HG03066 (cell line): ENCODE measurements around the gene DHX15.

Source experiments
- ATAC-seq: cut with Tn5 transposase; IDR thresholded peaks from one replicate; pipeline ENCODE4 v1.9.1; 2021; ENCODE audit warnings: low read depth; ENCODE audit not compliant: unreplicated experiment

Gene DHX15

DNA sequence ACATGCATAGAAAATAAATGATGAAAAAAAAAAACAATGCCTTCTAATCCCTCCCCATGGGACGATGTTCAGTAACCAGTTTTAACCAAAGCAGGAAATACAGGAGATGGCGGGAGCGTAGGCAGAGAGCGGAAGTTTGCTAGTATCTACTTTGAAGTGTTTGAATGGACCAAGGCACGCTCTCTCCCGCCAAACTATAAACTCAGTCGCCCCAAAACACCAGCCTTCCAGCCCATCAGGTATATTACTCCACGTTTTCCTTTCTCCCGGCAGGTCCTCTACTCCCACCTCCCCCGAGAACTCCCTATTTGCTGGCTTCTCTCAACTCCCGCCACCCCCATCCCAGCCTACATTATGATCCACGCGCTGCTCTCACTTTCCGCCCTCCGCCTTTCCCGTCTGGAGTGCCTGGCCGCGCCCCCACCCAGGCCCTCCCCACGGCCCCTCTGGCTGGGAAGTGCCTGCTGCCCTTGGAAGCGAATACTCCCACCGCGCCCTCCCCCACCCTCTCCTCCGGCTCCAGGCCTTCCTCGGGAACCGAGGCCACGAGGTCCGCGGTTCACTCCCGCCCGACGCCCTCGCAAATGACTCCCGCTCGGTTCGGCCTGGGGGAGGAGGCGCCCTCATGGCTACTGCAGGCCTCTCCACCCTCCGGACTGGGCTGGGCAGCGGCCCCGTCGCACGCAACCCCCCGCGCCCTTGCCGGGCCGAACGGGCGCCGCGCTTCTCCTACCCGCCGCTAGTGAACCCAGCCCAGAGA is 723 bp downstream of the DHX15 start:
- ATAC-seq: peak; percentile 32

DNA sequence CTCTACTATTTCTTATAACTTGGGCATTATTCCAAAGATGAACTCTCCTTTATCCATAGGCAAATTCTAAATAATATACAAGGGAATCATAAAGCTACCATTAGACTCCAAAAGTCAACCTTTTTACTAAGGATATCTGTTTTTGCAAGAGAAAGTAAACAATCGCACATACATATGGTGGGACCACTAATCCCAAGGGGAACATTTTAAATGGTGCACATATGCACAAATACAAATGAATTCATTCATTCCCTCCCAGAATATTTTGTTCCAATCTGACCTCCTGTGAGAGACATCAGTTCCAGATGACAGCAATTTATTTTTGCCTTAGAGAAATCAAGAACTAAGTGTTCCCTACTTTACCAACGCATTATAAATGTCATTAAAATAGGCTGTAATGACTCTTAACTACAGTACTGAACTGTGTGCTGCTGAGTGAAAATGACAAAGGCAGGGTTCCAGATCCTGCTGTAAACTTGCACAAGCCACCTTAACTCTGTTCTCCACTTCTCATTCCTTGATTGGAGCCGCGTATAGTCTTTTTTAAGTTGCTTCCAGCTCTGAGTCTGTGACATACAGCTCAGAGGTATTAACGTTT is 2.0 kb downstream of the DHX15 start:
- no peak for ATAC-seq

DNA sequence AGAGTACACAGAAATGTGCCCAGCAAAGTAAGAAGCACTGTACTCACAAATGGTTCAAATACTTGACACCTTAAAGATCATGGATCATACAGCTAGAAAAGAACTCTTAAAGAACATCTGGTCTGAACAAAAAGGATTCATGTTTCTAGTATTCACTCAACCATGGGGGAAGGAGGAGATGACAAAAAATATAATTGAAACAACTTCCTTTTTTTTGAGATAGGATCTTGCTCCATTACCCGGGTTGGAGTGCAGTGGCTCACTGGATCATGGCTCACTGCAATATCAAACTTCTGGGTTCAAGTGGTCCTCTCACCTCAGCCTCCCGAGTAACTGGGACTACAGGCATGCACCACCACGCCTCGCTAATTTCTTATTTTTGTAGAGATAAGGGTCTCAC is 6.0 kb downstream of the DHX15 start:
- ATAC-seq: no peak

DNA sequence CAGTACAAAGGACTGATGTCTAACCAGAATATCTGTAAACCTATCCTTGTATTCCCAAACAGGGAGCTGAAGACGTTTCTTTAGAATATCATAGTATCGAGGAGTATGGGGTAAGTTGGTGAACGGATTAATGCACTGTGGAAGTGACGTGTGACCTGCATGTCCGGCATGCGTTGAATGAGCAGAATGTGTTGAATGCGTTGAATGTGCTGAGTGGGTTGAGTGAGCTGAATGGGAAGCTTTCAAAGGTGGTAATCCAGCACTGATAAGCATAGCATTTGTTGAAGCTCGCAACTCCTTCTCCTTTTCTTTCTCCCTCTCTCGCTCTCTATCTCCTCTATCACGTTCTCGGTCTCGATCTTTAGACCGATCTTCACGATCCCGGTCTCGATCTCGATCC is 8.1 kb downstream of the DHX15 start:
- no peak for ATAC-seq

DNA sequence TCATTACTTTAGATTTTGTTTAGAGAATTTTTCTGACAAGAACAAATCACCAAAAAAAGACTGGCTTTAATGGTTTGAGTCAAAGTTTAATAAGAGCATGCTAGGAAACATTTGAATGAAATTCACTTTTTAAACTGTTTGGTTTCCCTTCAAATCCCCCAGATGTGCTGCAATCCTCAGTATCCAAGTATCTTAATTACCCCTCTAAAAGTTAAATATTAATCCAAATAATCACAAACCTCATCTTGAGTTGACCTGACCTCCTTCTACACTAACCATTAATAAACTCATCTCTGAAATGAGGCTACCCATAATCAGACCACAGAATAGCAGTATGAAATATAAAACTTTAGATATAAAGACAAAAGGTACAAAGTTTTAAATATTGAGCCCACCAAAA is 10.1 kb downstream of the DHX15 start:
- ATAC-seq: no peak

DNA sequence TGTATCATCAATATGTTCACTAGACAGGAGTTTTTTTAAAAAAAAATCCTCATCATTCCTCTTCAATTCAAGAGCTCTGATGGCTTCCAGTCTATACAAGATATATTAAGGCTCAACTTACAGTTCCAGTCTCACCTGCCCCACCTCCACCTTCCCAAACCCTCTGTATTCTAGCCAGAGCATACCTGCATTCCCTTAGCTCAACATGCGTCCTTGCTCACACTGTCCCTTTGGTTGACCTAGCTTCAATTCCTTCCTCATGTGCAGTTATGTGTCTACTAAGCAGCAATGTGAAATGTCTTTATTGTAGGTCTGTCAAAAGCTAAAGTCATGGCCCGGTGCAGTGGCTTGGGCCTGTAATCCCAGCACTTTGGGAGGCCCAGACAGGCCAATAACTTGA is 10.8 kb downstream of the DHX15 start:
- no peak for ATAC-seq

DNA sequence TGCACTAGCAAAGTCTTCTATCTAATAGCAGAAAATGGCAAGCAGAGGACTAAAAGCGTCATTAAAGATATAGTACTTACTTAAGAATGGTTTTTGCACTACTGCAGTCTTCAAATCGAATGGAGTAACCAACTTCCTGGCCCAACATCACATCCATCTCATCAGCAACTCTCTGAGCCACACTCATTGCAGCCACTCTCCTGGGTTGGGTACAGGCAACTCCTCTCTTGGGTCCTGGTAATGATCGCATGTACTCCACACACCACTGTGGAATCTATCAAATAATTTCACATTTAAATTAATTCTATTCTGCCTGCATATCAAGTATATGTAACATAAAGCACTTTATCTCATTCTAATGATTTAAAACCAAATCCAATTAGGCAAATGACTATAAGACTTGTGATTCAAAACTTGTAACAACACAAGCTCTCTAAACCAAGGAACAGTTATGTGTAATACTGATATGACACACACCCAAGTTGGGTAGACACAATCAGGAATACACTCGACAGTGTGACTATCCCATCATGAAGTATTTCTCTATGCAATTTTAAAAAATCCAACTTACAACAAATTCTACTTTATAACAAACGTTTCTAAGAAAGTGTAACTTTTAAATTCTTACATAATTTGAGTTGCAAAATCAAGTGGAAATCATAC is 13.6 kb downstream of the DHX15 start:
- no peak for ATAC-seq

DNA sequence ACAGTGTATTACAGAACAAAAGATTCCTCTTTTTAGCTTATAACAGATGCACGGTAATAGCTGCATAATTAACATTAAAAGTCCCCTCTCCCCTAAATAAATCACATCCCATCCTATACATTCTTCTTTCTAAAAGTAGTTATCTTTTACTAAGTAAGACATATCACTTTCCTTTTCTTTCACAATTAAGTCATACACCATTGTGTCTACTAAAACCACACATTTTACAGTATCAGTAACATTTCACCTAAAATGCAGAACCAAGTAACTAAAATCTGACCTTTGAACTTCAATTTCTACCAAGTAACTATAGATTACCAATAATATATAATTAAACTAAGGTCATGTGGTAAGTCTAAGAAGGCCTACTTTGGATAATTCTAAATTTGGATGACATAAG is 14.2 kb downstream of the DHX15 start:
- ATAC-seq: no peak

DNA sequence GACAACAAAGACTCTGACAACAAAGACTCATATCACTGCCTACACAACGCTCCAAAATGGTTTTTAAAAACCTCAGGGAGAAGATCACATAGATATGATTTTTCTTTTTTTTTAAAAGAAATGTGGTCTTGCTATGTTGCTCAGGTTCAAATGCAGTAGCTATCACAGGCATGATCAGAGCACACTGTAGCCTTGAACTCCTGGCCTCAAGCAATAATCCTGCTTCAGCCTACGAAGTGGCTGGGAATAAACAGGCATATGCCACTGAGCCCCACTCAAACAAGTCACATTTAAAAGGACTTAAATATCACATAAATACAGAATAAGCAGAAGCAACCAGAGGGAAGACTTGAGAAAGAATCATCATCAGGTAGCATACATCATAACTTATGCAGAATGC is 14.7 kb downstream of the DHX15 start:
- ATAC-seq: no peak

DNA sequence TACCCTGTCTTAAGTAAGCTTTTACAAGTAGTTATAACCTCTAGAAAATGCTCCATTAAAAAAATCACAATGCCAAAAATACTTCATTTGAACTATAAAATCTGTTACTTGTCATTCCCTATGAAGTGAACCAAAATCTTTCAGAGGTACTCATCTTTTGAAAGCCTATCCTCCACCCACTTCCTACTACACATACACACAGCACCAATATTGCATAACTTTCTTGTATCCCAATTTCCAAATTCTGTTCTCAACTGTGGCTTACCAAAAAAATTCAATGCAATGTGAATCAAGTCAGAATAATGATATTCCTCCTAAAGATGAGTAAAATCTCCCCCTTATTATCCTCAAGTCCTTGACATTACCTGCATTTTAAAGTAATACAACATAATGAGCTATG is 15.9 kb downstream of the DHX15 start:
- no peak for ATAC-seq

DNA sequence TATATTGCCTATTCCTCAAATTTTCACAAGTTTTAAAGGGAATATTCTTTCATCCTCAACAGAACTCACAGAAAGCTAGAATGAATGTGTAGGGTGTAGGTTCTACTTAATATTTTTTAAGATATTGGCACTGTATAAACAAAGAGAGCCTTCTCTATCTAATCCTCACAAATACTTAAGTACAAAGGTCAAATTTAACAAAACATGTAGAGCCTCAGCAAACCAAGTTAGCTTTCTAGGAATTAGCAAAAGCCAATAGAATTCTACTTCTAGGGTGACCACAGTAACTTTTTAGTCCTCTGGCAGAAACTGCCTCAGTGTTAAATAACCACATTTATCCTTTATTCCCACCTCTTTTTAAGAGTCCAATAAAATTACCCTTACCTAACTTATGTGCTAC is 19.3 kb downstream of the DHX15 start:
- no peak for ATAC-seq

DNA sequence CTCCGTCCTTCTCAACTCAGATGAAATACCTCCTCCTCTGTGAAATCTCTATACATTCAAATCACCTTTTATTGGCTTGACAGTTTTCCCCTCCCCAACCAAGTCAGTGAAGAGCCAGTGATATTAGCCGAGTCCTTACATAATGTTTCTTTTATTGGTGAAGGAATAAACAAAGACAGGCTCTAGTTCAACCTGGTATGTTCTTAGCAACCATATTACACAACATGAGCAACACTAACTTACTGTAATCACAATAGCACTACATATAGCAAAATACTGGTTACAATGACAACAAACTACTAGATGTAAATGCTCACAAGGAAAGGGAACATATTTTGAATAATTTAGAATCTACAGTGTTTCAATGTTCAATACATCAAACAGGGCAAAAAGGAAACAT is 19.9 kb downstream of the DHX15 start:
- ATAC-seq: no peak

DNA sequence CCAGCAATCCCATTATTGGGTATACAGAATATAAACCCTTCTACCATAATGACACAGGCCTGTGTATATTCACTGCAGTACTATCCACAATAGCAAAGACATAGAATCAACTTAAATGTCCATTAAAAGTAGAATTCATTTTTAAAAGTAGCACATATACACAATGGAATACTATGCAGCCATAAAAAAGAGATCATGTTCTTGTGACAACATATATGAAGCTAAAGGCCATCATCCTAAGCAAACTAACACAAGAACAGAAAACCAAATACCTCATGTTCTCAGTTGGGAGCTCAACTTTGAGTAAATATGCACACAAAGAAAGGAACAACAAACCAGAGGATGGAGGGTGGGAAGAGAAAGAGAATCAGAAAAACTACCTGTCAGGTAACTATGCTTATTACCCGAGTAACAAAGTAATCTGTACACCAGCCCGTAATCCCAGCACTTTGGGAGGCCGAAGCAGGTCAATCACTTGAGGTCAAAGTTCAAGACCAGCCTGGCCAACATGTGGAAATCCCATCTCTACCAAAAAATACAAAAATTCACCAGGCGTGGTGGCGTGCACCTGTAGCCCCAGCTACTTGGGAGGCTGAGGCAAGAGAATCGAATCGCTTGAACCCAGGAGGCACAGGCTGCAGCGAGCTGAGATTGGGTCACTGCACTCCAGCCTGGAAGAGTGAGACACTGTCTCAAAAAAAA is 22.8 kb downstream of the DHX15 start:
- ATAC-seq: no peak

DNA sequence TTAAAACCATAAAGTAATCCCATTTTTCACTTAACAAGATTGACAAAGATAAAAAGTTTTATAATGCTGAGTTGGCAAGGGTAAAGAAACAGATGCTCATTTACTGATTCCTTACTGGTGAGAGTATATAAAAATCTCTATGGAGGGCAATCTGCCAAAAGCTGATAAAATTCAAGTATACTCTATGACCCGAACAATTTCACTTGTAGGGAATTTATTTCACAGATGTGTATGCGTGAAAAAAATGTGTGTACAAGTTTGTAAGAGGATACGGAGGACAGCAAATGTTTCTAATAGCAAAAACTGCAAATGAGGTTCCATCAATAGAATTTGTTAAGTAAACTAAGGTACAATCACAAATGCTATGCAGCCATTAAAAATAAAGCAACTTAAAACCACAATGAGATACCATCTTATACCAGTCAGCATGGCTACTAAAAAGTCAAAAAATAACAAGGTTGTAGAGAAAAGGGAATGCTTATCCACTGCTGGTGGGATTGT is 23.4 kb downstream of the DHX15 start:
- no peak for ATAC-seq

DNA sequence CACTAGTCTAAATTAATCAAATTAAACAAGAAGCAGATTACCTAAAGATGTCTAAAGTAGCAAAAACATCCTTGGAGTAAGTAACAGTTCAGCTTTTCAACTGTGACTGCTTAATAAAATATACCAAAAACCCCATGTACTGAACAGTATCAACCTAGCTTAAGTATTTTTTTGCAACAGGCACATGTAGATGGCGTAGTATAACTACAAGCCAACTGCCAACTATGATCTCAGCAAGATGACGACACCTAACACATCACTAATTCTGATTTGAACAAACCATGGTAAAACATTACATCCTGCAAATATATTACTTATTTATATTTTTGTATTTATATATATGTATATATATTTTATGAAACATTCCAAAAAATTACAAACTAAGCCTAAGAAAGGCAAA is 24.5 kb downstream of the DHX15 start:
- no peak for ATAC-seq

DNA sequence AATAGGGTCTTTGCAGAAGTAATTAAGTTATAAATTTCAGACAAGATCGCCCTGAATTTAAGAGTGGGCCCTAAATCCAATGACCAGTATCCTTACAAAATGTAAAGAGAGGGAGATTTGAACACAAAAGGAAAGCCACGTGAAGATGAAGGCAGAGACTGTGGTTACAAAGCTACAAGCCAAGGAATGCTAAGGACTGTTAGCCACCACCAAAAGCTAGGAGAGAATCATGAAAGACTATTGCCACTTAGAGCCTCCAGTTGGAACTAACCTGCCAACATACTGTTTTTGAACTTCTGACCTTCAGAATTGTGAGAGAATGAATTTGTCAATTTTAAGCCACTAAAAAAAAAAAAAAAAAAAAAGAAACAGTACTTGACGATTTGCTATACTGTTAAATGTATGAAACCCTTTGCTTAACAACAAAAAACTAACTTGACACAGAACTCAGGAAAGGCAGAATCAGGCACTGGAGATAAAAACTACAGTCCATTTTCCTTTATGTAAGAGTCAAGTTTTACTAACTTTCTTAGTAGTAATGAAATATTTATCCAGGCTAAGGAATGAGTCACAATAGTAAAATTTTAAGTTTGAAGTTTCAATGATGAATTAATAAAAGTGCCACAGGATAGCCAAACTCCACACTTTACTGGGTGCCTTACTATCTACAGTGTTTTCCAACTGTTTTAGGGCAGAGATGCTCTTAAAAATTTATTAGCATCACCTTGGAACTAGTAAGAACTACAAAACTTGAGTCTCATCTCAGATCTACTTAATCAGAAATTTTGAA is 25.1 kb downstream of the DHX15 start:
- no peak for ATAC-seq

DNA sequence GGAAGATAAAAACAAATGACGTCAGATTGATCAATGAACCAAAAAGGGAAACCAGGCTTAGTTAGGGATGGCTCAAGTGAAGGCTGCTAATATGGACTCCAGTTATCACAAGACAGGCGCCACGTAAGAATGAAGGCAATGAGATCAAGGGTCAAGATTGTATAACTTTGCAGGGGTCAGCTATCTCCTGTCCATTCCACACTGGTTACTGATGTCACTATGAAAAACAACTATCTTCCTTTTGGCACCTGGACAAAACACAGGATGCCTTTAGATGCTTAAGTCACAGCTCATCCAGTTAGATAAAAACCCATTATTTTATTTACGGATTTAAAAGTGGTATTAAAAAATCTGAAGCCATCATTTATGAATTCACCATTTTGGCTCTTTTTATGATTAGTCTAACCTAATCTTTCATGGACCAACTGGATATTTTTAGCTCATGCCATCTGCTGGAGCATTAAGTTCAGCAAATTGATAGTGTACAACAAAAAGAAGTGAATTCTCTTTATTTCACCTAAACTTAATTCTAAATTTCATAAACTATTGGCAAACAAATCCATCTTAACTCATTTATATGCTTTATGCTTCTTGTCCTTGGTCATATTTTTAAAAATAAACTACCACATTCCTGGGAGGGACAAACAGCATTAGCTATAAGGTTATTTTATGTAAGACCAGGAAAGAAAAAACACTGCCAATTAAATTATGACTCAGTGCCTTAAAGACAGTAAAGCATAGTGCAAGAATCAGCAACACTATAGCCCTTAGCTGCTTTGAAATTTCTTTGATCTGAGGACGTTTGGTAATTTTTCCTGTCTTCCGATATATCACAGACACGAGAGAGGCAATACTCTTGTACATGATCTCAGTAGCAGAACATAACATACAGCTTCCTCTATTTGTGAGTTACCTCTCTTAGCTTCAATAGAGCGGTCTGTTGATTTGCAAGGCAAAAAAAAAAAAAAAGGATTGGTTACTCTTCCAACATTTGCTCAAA is 27.0 kb downstream of the DHX15 start:
- ATAC-seq: no peak

DNA sequence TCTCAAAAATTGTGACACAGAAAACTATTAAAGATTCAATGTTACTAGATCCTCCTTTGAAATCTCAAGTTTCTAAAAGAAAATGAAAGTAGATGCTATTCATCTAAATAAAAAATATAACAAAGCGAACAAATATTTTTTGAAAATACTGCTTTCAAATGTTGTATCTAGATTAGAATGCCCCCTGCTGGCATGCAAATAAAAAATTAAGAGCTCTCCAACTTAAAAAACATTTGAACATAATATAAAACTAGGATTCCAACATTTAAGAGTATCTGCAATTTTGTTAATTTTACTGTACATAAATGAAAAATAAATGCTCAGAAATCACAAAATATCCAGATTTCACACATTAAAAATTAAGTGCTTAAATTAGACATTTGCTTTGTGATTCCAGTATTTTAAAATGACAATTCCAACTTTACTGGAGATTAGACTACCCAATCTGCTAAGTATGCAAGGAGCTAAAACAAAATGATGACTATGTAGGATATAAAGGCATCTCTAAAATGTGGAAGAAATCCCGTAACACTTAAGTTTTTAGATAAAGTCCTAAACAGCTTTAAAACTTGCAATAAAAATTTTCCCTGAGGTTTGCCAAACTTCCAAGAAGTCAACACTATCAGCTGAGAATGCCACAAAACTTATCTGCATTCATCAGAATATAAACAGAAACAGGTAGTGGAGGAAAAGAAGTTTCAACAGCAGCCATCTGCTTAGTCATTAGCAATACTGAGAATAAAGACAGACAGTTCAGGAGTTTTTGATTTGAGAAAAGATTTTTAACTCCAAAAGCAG is 32.7 kb downstream of the DHX15 start:
- ATAC-seq: no peak
